ENCODE results near the gene PHF21A.

Gene PHF21A

GRCh38 chr11:46116007-46116711, 5.1 kb downstream of the PHF21A start:
- no peak overlapping the region for H3K27ac ChIP-seq
- TF ChIP-seq CTCF (conservative IDR thresholded peaks at IDR 0.05): no peak
- TF ChIP-seq ZFX (IDR thresholded peaks at IDR 0.05): no peak

GRCh38 chr11:46114961-46115360, 6.3 kb downstream of the PHF21A start:
- H3K27ac ChIP-seq: no peak overlapping the region
- TF ChIP-seq ZFX (IDR thresholded peaks at IDR 0.05) (no peak), CTCF (conservative IDR thresholded peaks at IDR 0.05) (no peak)

GRCh38 chr11:46114378-46114777, 6.9 kb downstream of the PHF21A start:
- TF ChIP-seq CTCF (conservative IDR thresholded peaks at IDR 0.05) (no peak), ZFX (IDR thresholded peaks at IDR 0.05) (no peak)
- H3K27ac ChIP-seq: no peak overlapping the region

- no peak overlapping the region for H3K27ac ChIP-seq
- no peak for TF ChIP-seq ZFX (IDR thresholded peaks at IDR 0.05)
- TF ChIP-seq CTCF (conservative IDR thresholded peaks at IDR 0.05): no peak
Observed at GRCh38 chr11:46112961-46113607, 8.2 kb downstream of the PHF21A start.

GRCh38 chr11:46108751-46109150, 12.5 kb downstream of the PHF21A start:
- no peak overlapping the region for H3K27ac ChIP-seq
- no peak for TF ChIP-seq ZFX (IDR thresholded peaks at IDR 0.05)
- TF ChIP-seq CTCF (conservative IDR thresholded peaks at IDR 0.05): no peak

GRCh38 chr11:46107780-46108179, 13.5 kb downstream of the PHF21A start:
- no peak overlapping the region for H3K27ac ChIP-seq
- TF ChIP-seq ZFX (IDR thresholded peaks at IDR 0.05): no peak
- TF ChIP-seq CTCF (conservative IDR thresholded peaks at IDR 0.05): no peak

GRCh38 chr11:46107408-46107718, 13.9 kb downstream of the PHF21A start:
- no peak overlapping the region for H3K27ac ChIP-seq
- TF ChIP-seq CTCF (conservative IDR thresholded peaks at IDR 0.05) (no peak), ZFX (IDR thresholded peaks at IDR 0.05) (no peak)
